ENCODE measurements around the gene CHST9. TPM values are rescaled to one million over a fixed set of nuclear protein-coding genes. Genes with fewer than 3 reads are reported as not detected.

CHST9 gene
- total RNA-seq, 1 experiment from 2014 or later: 3.5 TPM

- H3K4me3 Mint-ChIP-seq: no peak overlapping the region
- H3K4me2 ChIP-seq (ENCODE audit: insufficient read depth, insufficient read length, low read length): no peak overlapping the region
- H3K23ac ChIP-seq (ENCODE audit: insufficient read length, low read depth, low read length): no peak overlapping the region
- H3K56ac ChIP-seq (ENCODE audit: insufficient read length, low read depth, low read length): no peak overlapping the region
- no peak overlapping the region for H2BK15ac ChIP-seq (ENCODE audit: low read depth, low read length)
- no peak overlapping the region for H3K9ac ChIP-seq (ENCODE audit: extremely low read depth, insufficient read length, low read length)
- H2BK5ac ChIP-seq (ENCODE audit: insufficient read length, low read length): no peak overlapping the region
- no peak overlapping the region for H3T11ph ChIP-seq (ENCODE audit: low read length)
- no peak overlapping the region for H2AFZ ChIP-seq (ENCODE audit: low read length)
- TF ChIP-seq, protein P1, sequence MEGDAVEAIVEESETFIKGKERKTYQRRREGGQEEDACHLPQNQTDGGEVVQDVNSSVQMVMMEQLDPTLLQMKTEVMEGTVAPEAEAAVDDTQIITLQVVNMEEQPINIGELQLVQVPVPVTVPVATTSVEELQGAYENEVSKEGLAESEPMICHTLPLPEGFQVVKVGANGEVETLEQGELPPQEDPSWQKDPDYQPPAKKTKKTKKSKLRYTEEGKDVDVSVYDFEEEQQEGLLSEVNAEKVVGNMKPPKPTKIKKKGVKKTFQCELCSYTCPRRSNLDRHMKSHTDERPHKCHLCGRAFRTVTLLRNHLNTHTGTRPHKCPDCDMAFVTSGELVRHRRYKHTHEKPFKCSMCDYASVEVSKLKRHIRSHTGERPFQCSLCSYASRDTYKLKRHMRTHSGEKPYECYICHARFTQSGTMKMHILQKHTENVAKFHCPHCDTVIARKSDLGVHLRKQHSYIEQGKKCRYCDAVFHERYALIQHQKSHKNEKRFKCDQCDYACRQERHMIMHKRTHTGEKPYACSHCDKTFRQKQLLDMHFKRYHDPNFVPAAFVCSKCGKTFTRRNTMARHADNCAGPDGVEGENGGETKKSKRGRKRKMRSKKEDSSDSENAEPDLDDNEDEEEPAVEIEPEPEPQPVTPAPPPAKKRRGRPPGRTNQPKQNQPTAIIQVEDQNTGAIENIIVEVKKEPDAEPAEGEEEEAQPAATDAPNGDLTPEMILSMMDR (conservative IDR thresholded peaks at IDR 0.05): no peak
- no peaks in the 10 kb centered on the region for H3K9me3 ChIP-seq (ENCODE audit: control insufficient read depth, low read depth, low read length)
- H3K79me1 ChIP-seq (ENCODE audit: insufficient read depth, low read depth, low read length, poor library complexity, severe bottlenecking): no peaks in the 10 kb centered on the region
- H3K27ac ChIP-seq (ENCODE audit: insufficient read length, low read depth, low read length): no peak overlapping the region
- no peak overlapping the region for H3K4ac ChIP-seq (ENCODE audit: low read depth, low read length)
- H4K20me1 ChIP-seq (ENCODE audit: control insufficient read depth, insufficient read depth, insufficient read length): no peaks in the 10 kb centered on the region
- no peak overlapping the region for H2BK120ac ChIP-seq (ENCODE audit: low read depth, low read length, poor library complexity, severe bottlenecking)
- no peaks in the 10 kb centered on the region for H3K23me2 ChIP-seq (ENCODE audit: insufficient read length, low read depth, low read length, poor library complexity, severe bottlenecking)
- no peak for DNase-seq
- H3K36me3 Mint-ChIP-seq (ENCODE audit: insufficient read depth in 1 of 3, low read depth in 3 of 3): peaks cover 0 to 14% (median 2%) of the 10 kb centered on the region in 3 experiments; a peak in 4 of 7 replicates
- no peak overlapping the region for H3K27ac Mint-ChIP-seq
- H4K5ac ChIP-seq (ENCODE audit: insufficient read length, low read depth, low read length): no peak overlapping the region
- no peak overlapping the region for H3K18ac ChIP-seq (ENCODE audit: insufficient read length, low read depth, low read length)
- no peak overlapping the region for H4K8ac ChIP-seq (replicated peaks; ENCODE audit: insufficient read length, low read depth, low read length)
- no peaks in the 10 kb centered on the region for H3K4me1 ChIP-seq (ENCODE audit: insufficient read depth, low read length)
- 0 out of 4 replicates have a peak, but pooled peaks cover 0 to 2% of the 10 kb centered on the region in 2 experiments for H3K4me1 Mint-ChIP-seq
- no peak overlapping the region for H2BK20ac ChIP-seq (ENCODE audit: low read depth, low read length, poor library complexity, severe bottlenecking)
- no peak overlapping the region for H2AK5ac ChIP-seq (ENCODE audit: insufficient read length, low read length)
- no peaks in the 10 kb centered on the region; the same call in 1 of the 2 replicates for H3K27me3 Mint-ChIP-seq (ENCODE audit: low read depth)
- H4K91ac ChIP-seq (ENCODE audit: insufficient read length, low read depth, low read length): no peak overlapping the region
- no peaks in the 10 kb centered on the region for H3K27me3 ChIP-seq (ENCODE audit: insufficient read depth, low read length)
- H3K79me2 ChIP-seq (ENCODE audit: insufficient read depth, low read length): no peaks in the 10 kb centered on the region
- no peak overlapping the region for H3K14ac ChIP-seq (ENCODE audit: insufficient read depth, low read length)
- no peak overlapping the region for H2BK12ac ChIP-seq (ENCODE audit: insufficient read length, low read depth, low read length)
- peaks cover 3 to 7% of the 10 kb centered on the region in 2 experiments; a peak in 4 of 5 replicates for H3K9me3 Mint-ChIP-seq
Observed at GRCh38 chr18:26989842-26990241, 195.3 kb downstream of the CHST9 start.

Data from H9 (cell line).